SJCRH30 (cell line): ENCODE measurements around the gene MEGF10. TPM values are rescaled to one million over a fixed set of nuclear protein-coding genes. Genes with fewer than 3 reads are reported as not detected.

Experiments used
- DNase-seq, 2 experiments: peaks; one replicate each; pipeline ENCODE4 v3.0.0-alpha.2; 2015 to 2020
- H3K27ac ChIP-seq: fragments of 250-450 bp; sonication (Bioruptor Pico); 2 replicates; pipeline ENCODE4 v1.5.1; 2020; ENCODE audit warnings: mild to moderate bottlenecking, moderate library complexity
- H3K27me3 ChIP-seq: fragments of 250-450 bp; sonication (Bioruptor Pico); 2 replicates; pipeline ENCODE4 v1.5.1; 2020; ENCODE audit warnings: mild to moderate bottlenecking, moderate library complexity
- H3K36me3 ChIP-seq: fragments of 250-450 bp; sonication (Bioruptor Pico); 2 replicates; pipeline ENCODE4 v1.5.1; 2020; ENCODE audit warnings: mild to moderate bottlenecking, moderate library complexity
- H3K4me1 ChIP-seq: fragments of 250-450 bp; sonication (Bioruptor Pico); 2 replicates; pipeline ENCODE4 v1.5.1; 2020; ENCODE audit warnings: mild to moderate bottlenecking, moderate library complexity
- H3K4me3 ChIP-seq: fragments of 250-450 bp; sonication (Bioruptor Pico); 2 replicates; pipeline ENCODE4 v1.5.1; 2020; ENCODE audit warnings: mild to moderate bottlenecking, moderate library complexity
- H3K9me3 ChIP-seq: fragments of 250-450 bp; sonication (Bioruptor Pico); replicated peaks from 2 replicates; pipeline ENCODE4 v1.5.1; 2020; ENCODE audit warnings: mild to moderate bottlenecking, moderate library complexity
- total RNA-seq: library from RNA; depleted of rRNA; stranded (reverse); fragments of >200 nt; shearing (Covaris generic); gene quantifications from 2 replicates; pipeline ENCODE4 v1.2.3, GENCODE V29; 2014

The MEGF10 gene
- total RNA-seq, 1 experiment from 2014 or later = 77.9 TPM

GRCh38 chr5:127386557-127386956 lies 96.0 kb downstream of the MEGF10 start:
- DNase-seq = no peak
- H3K27me3 ChIP-seq = no peaks in the 10 kb centered on the region
- no peaks in the 10 kb centered on the region for H3K9me3 ChIP-seq
- peaks cover 41% of the 10 kb centered on the region for H3K36me3 ChIP-seq
- no peak overlapping the region for H3K27ac ChIP-seq
- no peaks in the 10 kb centered on the region for H3K4me1 ChIP-seq
- H3K4me3 ChIP-seq = no peak overlapping the region

- Histone ChIP-seq H3K36me3 (peaks cover 24% of the 10 kb centered on the region), H3K4me3 (no peak overlapping the region), H3K9me3 (no peaks in the 10 kb centered on the region), H3K4me1 (no peaks in the 10 kb centered on the region), H3K27ac (no peak overlapping the region), H3K27me3 (no peaks in the 10 kb centered on the region)
- no peak for DNase-seq
Measured at GRCh38 chr5:127389601-127390000, 99.0 kb downstream of the MEGF10 start.

- H3K27ac ChIP-seq = no peak overlapping the region
- H3K4me1 ChIP-seq = no peaks in the 10 kb centered on the region
Measured at GRCh38 chr5:127392762-127393161, 102.2 kb downstream of the MEGF10 start.

GRCh38 chr5:127396490-127397155 lies 106.0 kb downstream of the MEGF10 start:
- Histone ChIP-seq H3K27me3 (no peaks in the 10 kb centered on the region), H3K4me3 (no peak overlapping the region), H3K9me3 (no peaks in the 10 kb centered on the region), H3K36me3 (peaks cover 25% of the 10 kb centered on the region), H3K27ac (no peak overlapping the region), H3K4me1 (peaks cover 22% of the 10 kb centered on the region)
- DNase-seq = no peak

More at GRCh38 chr5:127392762-127393161, 102.2 kb downstream of the MEGF10 start:
- H3K36me3 ChIP-seq = peaks cover 24% of the 10 kb centered on the region
- H3K4me3 ChIP-seq = no peak overlapping the region
- no peaks in the 10 kb centered on the region for H3K9me3 ChIP-seq
- H3K27me3 ChIP-seq = no peaks in the 10 kb centered on the region
- DNase-seq = no peak

DNA sequence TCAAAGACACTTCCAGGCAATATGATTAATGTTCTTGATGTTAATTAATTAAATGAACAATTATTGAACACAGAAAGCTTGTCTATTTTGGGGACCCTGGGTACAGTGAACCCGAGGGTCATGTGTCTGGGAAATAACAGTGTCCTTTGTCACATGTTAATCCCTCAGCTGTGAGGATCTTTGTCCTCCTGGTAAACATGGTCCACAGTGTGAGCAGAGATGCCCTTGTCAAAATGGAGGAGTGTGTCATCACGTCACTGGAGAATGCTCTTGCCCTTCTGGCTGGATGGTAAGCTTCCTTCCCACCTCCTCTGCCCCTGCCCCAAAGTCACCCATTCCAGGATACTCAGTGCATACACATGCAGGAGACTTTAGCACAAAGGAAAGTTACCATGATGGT lies 107.9 kb downstream of the MEGF10 start:
- Histone ChIP-seq H3K4me3 (no peak overlapping the region), H3K27me3 (no peaks in the 10 kb centered on the region), H3K27ac (no peak overlapping the region), H3K36me3 (peaks cover 39% of the 10 kb centered on the region), H3K9me3 (no peaks in the 10 kb centered on the region), H3K4me1 (peaks cover 27% of the 10 kb centered on the region)
- no peak for DNase-seq

DNA sequence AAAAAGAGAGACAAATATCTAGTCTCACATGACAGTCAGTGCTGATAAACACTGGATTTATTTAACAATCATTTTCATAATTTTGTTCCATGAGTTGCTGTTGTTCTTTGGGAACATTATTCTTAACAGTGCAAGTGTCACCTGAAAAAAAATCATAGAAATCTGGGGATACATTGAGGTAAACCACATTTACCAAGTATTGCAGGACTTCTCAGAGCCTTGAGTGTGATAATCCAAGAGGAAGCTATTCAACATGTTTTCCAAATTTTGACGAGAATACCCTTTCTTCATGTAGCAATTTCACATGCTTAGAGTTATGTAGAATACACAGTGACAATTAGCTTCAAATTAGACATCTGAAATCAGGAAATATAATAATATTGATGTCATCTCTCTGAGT lies 108.5 kb downstream of the MEGF10 start:
- DNase-seq = no peak
- H3K27me3 ChIP-seq = no peaks in the 10 kb centered on the region
- H3K36me3 ChIP-seq = peaks cover 42% of the 10 kb centered on the region
- no peaks in the 10 kb centered on the region for H3K9me3 ChIP-seq
- no peak overlapping the region for H3K4me3 ChIP-seq
- no peak overlapping the region for H3K27ac ChIP-seq
- H3K4me1 ChIP-seq = peaks cover 27% of the 10 kb centered on the region

- H3K27ac ChIP-seq = peak overlapping the region; percentile 60
- no peak overlapping the region for H3K4me3 ChIP-seq
- H3K4me1 ChIP-seq = peaks cover 32% of the 10 kb centered on the region
- peak; percentile 13 to 59 for DNase-seq
- H3K36me3 ChIP-seq = peaks cover 45% of the 10 kb centered on the region
- no peaks in the 10 kb centered on the region for H3K27me3 ChIP-seq
- no peaks in the 10 kb centered on the region for H3K9me3 ChIP-seq
Measured at GRCh38 chr5:127400539-127400938, 109.9 kb downstream of the MEGF10 start.

DNA sequence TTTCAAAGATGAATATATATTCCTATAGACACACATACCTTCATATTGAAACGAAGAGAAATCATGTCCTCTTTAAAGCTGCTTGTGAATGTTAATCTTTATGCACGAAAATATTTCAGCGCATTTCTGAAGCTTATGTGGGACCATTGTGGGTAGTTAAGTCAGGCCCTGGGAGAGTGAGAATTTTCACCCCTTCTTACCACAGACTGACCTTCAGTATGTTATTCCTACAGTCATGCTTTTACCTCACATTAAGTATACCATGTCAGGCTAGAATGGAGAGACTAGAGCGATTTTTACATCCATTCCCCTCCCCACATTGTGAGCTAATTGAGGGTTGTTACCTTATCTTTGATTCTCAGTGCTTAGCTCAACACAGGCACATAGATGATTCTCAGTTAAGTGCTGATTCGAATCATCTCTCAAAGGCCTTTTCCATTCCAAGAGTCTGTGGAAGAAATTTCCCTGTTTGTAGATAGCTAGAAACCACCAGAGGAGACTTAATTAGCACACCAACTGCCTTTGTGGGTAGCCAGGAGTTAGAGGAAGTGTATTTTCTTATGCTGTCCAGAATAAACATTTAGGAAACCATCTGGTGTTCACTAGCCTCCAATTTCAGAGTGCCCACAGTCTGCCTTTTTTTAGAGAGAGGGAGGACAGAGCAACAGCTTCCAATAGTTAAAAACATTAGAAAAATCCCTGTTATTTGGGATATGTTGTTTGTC lies 110.5 kb downstream of the MEGF10 start:
- DNase-seq = peak; percentile 30 to 73
- Histone ChIP-seq H3K9me3 (no peaks in the 10 kb centered on the region), H3K27ac (peak overlapping the region; percentile 60)

DNA sequence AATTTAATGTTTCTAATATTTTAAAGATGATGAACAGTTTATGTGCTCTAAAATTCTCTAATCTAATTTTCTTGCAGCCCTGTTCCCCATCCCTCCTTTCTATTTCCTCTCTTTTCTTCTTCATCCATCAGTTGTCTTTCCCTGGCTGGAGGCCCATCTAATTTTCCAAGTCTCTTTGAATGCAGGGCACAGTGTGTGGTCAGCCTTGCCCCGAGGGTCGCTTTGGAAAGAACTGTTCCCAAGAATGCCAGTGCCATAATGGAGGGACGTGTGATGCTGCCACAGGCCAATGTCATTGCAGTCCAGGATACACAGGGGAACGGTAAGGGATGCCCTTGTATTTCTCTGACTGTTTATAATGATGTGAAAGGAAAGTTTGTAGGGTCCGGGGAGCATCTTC lies 111.8 kb downstream of the MEGF10 start:
- H3K27me3 ChIP-seq = no peaks in the 10 kb centered on the region
- DNase-seq = no peak
- H3K36me3 ChIP-seq = peaks cover 41% of the 10 kb centered on the region
- no peaks in the 10 kb centered on the region for H3K9me3 ChIP-seq
- H3K27ac ChIP-seq = no peak overlapping the region
- peaks cover 45% of the 10 kb centered on the region for H3K4me1 ChIP-seq
- no peak overlapping the region for H3K4me3 ChIP-seq

More for the DNA sequence above, 110.5 kb downstream of the MEGF10 start:
- Histone ChIP-seq H3K36me3 (peaks cover 49% of the 10 kb centered on the region), H3K27me3 (no peaks in the 10 kb centered on the region), H3K4me3 (no peak overlapping the region), H3K4me1 (peaks cover 38% of the 10 kb centered on the region)

DNA sequence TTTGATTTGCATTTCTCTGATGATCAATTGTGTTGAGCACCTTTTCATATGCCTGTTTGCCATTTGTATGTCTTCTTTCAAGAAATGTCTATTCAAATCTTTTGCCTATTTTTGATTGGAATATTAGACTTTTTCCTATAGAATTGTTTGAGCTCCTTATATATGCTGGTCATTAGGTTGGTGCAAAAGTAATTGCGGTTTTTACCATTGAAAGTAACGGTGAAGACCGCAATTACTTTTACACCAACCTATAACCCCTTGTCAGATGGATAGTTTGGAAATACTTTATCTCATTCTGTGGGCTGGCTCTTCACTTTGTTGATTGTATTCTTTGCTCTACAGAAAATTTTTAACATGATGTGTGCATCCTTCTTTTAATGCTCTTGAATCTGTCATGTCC lies 113.6 kb downstream of the MEGF10 start:
- peaks cover 45% of the 10 kb centered on the region for H3K4me1 ChIP-seq
- H3K9me3 ChIP-seq = no peaks in the 10 kb centered on the region
- DNase-seq = no peak

DNA sequence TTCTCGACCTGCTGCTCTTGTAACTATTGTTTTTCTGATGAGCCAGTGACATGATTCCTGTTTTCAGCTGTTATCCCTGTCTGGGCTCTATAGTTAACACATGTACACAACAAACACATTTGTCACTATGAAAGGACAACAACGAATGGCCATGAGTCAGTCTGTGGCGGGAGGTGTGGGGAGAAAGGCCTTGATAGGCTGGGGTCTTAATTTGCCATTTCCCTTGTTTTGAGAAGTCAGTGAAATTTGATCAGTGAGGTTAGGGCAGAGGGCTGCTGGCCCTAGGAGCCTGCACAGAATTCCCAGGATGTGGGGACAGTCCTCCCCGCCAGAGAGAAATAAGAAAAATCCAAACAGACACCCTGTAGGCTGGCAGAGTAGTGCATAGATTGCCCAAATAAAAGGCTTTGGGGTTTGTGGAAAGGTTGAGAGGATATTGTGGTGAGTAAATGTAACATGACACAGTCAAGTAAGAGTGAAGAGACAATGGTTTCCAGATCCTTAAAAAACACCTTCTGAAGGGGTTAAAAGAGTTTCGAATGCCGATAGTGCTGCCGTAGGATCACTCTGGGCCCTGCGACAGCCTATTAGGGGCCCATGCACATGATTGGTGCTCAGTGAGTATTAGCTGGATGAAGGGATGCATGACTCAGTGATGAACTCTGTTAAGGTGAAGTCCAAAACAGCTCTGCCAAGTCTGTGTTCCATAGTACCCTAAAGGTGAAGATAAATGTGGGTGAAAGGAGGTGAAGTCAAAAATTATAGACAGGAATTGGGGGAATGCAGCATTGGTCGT lies 115.9 kb downstream of the MEGF10 start:
- H3K4me1 ChIP-seq = peaks cover 34% of the 10 kb centered on the region
- DNase-seq = peak; percentile 36 to 73
- no peak overlapping the region for H3K4me3 ChIP-seq
- no peaks in the 10 kb centered on the region for H3K9me3 ChIP-seq
- H3K27me3 ChIP-seq = no peaks in the 10 kb centered on the region
- peak overlapping the region; percentile 49 for H3K27ac ChIP-seq
- H3K36me3 ChIP-seq = peaks cover 45% of the 10 kb centered on the region

More for the DNA sequence above, 113.6 kb downstream of the MEGF10 start:
- Histone ChIP-seq H3K27me3 (no peaks in the 10 kb centered on the region), H3K4me3 (no peak overlapping the region), H3K27ac (no peak overlapping the region), H3K36me3 (peaks cover 37% of the 10 kb centered on the region)

- DNase-seq = no peak
- H3K27ac ChIP-seq = no peak overlapping the region
- peaks cover 43% of the 10 kb centered on the region for H3K36me3 ChIP-seq
- H3K27me3 ChIP-seq = no peaks in the 10 kb centered on the region
- no peaks in the 10 kb centered on the region for H3K9me3 ChIP-seq
- H3K4me1 ChIP-seq = peaks cover 32% of the 10 kb centered on the region
- no peak overlapping the region for H3K4me3 ChIP-seq
Measured at GRCh38 chr5:127409246-127409917, 118.8 kb downstream of the MEGF10 start.

DNA sequence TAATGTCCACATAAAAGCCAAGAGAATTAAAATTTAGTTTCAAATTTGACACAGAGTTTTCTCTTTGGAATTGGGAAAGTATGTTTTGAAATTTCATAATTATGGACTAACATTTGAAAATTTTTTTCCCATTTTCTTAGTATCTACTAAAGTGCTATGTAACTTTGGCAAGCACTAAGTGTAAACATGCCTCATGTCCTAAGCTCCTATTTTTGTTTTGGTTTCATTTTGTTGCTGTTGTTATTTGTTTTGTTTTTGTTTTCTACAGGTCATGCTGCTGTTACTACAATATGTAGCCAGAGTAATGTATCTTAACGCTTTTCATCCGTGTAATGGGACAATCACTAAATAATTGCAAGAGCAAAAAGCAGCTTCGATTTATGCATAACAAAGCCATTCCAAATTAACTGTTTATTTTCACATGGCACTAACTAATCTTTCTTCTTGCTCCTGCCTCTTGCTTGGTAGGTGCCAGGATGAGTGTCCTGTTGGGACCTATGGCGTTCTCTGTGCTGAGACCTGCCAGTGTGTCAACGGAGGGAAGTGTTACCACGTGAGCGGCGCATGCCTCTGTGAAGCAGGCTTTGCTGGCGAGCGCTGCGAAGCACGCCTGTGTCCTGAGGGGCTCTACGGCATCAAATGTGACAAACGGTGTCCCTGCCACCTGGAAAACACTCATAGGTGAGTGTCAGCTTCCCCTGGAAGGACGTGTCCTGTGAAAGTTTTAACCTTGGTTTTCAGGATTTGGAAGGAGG lies 119.5 kb downstream of the MEGF10 start:
- Histone ChIP-seq H3K27me3 (no peaks in the 10 kb centered on the region), H3K27ac (no peak overlapping the region), H3K36me3 (peaks cover 40% of the 10 kb centered on the region), H3K9me3 (no peaks in the 10 kb centered on the region), H3K4me1 (peaks cover 38% of the 10 kb centered on the region), H3K4me3 (no peak overlapping the region)
- DNase-seq = no peak

GRCh38 chr5:127410959-127411358 lies 120.4 kb downstream of the MEGF10 start:
- no peak for DNase-seq
- no peaks in the 10 kb centered on the region for H3K9me3 ChIP-seq
- peaks cover 36% of the 10 kb centered on the region for H3K4me1 ChIP-seq
- no peak overlapping the region for H3K27ac ChIP-seq
- no peaks in the 10 kb centered on the region for H3K27me3 ChIP-seq
- H3K36me3 ChIP-seq = peaks cover 33% of the 10 kb centered on the region
- H3K4me3 ChIP-seq = no peak overlapping the region
